ENCODE data around the gene METTL4.

METTL4 gene

GRCh38 chr18:2571200-2572170 lies at the start of gene METTL4, which contains the start of gene NDC80:
Gene METTL4, minus strand, starts transcription at chr18:2571505. Its CDS starts 4,289 bp downstream, at chr18:2567216.
Gene NDC80, plus strand, starts transcription at chr18:2571557. Its CDS starts 1,429 bp downstream, at chr18:2572986.
- peak; percentile 50 for DNase-seq

- DNase-seq: no peak
Observed at GRCh38 chr18:2618009-2618408, 46.7 kb upstream of the METTL4 start.

GRCh38 chr18:2617401-2617998 lies 46.2 kb upstream of the METTL4 start:
- DNase-seq: no peak

GRCh38 chr18:2612996-2613395 lies 41.7 kb upstream of the METTL4 start:
- no peak for DNase-seq

GRCh38 chr18:2610549-2610948 lies 39.2 kb upstream of the METTL4 start:
- no peak for DNase-seq

- DNase-seq: no peak
Observed at GRCh38 chr18:2609604-2610003, 38.3 kb upstream of the METTL4 start.

GRCh38 chr18:2606335-2606734 lies 35.0 kb upstream of the METTL4 start:
- no peak for DNase-seq

GRCh38 chr18:2602844-2603243 lies 31.5 kb upstream of the METTL4 start:
- no peak for DNase-seq

- no peak for DNase-seq
Observed at GRCh38 chr18:2597639-2598038, 26.3 kb upstream of the METTL4 start.

- DNase-seq: no peak
Observed at GRCh38 chr18:2590303-2590702, 19.0 kb upstream of the METTL4 start.

- DNase-seq: no peak
Observed at GRCh38 chr18:2589345-2590068, 18.2 kb upstream of the METTL4 start.

- DNase-seq: no peak
Observed at GRCh38 chr18:2588666-2589344, 17.5 kb upstream of the METTL4 start.

- DNase-seq: no peak
Observed at GRCh38 chr18:2587788-2588187, 16.5 kb upstream of the METTL4 start.

GRCh38 chr18:2573408-2573807 lies 2.1 kb upstream of the METTL4 start:
- no peak for DNase-seq

GRCh38 chr18:2572892-2573291 lies 1.6 kb upstream of the METTL4 start:
- DNase-seq: no peak

GRCh38 chr18:2572171-2572569 lies 865 bp upstream of the METTL4 start:
- no peak for DNase-seq

- peak; percentile 39 for DNase-seq
Observed at GRCh38 chr18:2570772-2571199, 519 bp downstream of the METTL4 start.

GRCh38 chr18:2569338-2570207 lies 1.7 kb downstream of the METTL4 start:
- no peak for DNase-seq

GRCh38 chr18:2568605-2569004 lies 2.7 kb downstream of the METTL4 start:
- no peak for DNase-seq

- no peak for DNase-seq
Observed at GRCh38 chr18:2568129-2568528, 3.2 kb downstream of the METTL4 start.

GRCh38 chr18:2564373-2564772 lies 6.9 kb downstream of the METTL4 start:
- DNase-seq: no peak

GRCh38 chr18:2559249-2559648 lies 12.1 kb downstream of the METTL4 start:
- no peak for DNase-seq
